Measurements from ENCODE around the gene TNPO1. TPM values are rescaled to one million over a fixed set of nuclear protein-coding genes. Genes with fewer than 3 reads are reported as not detected.
A peak's percentile ranks its signal among the peaks of the same experiment; 100 is the strongest.

Gene TNPO1
- total and polyA plus RNA-seq, 2 of the 13 experiments (the other 11 are each of a cell fraction or from before 2014, with no cell fraction given): 26.7 to 123 TPM

DNA sequence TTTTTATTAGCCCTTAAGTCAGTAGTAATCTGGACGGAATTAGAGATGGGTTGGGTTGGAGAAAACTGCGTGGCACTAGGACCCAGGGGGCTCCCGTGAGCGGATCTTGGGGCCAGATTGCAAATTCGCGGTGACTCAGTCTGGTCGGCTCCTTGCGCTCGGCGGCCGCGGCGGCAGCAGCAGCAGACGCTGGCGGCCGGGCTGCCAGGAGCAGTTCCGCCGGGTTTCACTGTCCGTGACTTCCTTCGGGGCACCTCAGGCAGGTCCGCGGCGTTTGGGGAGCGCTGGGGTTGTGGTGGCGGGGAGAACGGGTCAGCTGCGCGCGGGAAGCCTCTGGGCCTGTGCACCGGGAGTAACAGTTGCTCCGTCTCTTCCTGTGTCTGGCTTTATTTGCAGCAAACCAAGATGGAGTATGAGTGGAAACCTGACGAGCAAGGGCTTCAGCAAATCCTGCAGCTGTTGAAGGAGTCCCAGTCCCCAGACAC, 31.6 kb downstream of the TNPO1 start (continued):
- peak; percentile 45; the same call in 1 of the 2 replicates for TF ChIP-seq RXRA (CRISPR knock-in tag; IDR thresholded peaks at IDR 0.05)
- TF ChIP-seq ZNF280D (CRISPR knock-in tag; IDR thresholded peaks at IDR 0.05): no peak
- TF ChIP-seq ZNF143 (CRISPR knock-in tag; IDR thresholded peaks at IDR 0.05): no peak
- TF ChIP-seq TBP (CRISPR knock-in tag; IDR thresholded peaks at IDR 0.05): no peak
- TF ChIP-seq SIX1 (CRISPR knock-in tag; IDR thresholded peaks at IDR 0.05; ENCODE audit: borderline replicate concordance): peak; percentile 52; the same call in 1 of the 2 replicates
- no peak for TF ChIP-seq JARID2 (CRISPR knock-in tag; IDR thresholded peaks at IDR 0.05; ENCODE audit: insufficient replicate concordance)
- peak; percentile 62; the same call in 1 of the 2 replicates for TF ChIP-seq ZNF639 (CRISPR knock-in tag; conservative IDR thresholded peaks at IDR 0.05)
- no peak; the same call in 1 of the 2 replicates for TF ChIP-seq KDM5A (IDR thresholded peaks at IDR 0.05; ENCODE audit: borderline replicate concordance, low read length)
- TF ChIP-seq PAWR (CRISPR knock-in tag; IDR thresholded peaks at IDR 0.05; ENCODE audit: borderline replicate concordance): no peak
- peak; percentile 76; the same call in 1 of the 2 replicates for TF ChIP-seq IKZF5 (CRISPR knock-in tag; IDR thresholded peaks at IDR 0.05)
- TF ChIP-seq ZSCAN12 (CRISPR knock-in tag; IDR thresholded peaks at IDR 0.05): no peak
- TF ChIP-seq ZNF280B (CRISPR knock-in tag; IDR thresholded peaks at IDR 0.05; ENCODE audit: borderline replicate concordance): peak; percentile 93
- TF ChIP-seq BATF2 (CRISPR knock-in tag; IDR thresholded peaks at IDR 0.05): no peak
- TF ChIP-seq, protein P1, sequence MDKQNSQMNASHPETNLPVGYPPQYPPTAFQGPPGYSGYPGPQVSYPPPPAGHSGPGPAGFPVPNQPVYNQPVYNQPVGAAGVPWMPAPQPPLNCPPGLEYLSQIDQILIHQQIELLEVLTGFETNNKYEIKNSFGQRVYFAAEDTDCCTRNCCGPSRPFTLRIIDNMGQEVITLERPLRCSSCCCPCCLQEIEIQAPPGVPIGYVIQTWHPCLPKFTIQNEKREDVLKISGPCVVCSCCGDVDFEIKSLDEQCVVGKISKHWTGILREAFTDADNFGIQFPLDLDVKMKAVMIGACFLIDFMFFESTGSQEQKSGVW (CRISPR knock-in tag; IDR thresholded peaks at IDR 0.05; ENCODE audit: borderline replicate concordance): no peak
- TF ChIP-seq CEBPG (CRISPR knock-in tag; IDR thresholded peaks at IDR 0.05): peak; percentile 50; the same call in 1 of the 2 replicates
- TF ChIP-seq, protein P2, sequence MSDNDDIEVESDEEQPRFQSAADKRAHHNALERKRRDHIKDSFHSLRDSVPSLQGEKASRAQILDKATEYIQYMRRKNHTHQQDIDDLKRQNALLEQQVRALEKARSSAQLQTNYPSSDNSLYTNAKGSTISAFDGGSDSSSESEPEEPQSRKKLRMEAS (IDR thresholded peaks at IDR 0.05): peak; percentile 60; the same call in 1 of the 2 replicates
- TF ChIP-seq JUND (CRISPR knock-in tag; IDR thresholded peaks at IDR 0.05): peak; percentile 90
- peak; percentile 95 for TF ChIP-seq PHF8 (CRISPR knock-in tag; IDR thresholded peaks at IDR 0.05)
- no peak for TF ChIP-seq ATF1 (CRISPR knock-in tag; IDR thresholded peaks at IDR 0.05)
- TF ChIP-seq, protein P3, sequence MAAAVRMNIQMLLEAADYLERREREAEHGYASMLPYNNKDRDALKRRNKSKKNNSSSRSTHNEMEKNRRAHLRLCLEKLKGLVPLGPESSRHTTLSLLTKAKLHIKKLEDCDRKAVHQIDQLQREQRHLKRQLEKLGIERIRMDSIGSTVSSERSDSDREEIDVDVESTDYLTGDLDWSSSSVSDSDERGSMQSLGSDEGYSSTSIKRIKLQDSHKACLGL (CRISPR knock-in tag; IDR thresholded peaks at IDR 0.05): no peak; the same call in 1 of the 2 replicates
- peak; percentile 69 for TF ChIP-seq ZNF264 (CRISPR knock-in tag; IDR thresholded peaks at IDR 0.05)
